OCI-LY1 (cell line): ENCODE data around the gene MEGF6.

ENCODE experiments used
- CTCF ChIP-seq: fragments of 200-600 bp; sonication (generic), shearing (Covaris generic); IDR thresholded peaks from 2 replicates; pipeline ENCODE4 v1.5.1; 2017; ENCODE audit warnings: mild to moderate bottlenecking, antibody characterized with exemption, low read length, moderate library complexity, mixed read lengths
- EZH2 ChIP-seq: fragments of 200-600 bp; sonication (generic), shearing (Covaris generic); IDR thresholded peaks from 2 replicates; pipeline ENCODE4 v1.8.0; 2017; ENCODE audit warnings: borderline replicate concordance, mixed run types, mild to moderate bottlenecking, antibody characterized with exemption, low read length, moderate library complexity, mixed read lengths

- no peak for TF ChIP-seq CTCF
- TF ChIP-seq EZH2: no peak
Observed at GRCh38 chr1:3485016-3485415, 126.3 kb downstream of the MEGF6 start.
